ENCODE data around the gene RPS6KB2.

GRCh38 chr11:67436459-67437081 is 8.3 kb downstream of the RPS6KB2 start:
- TF ChIP-seq CTCF (optimal IDR thresholded peaks at IDR 0.05 in 1 of 3, IDR thresholded peaks at IDR 0.05 in 1 of 3, conservative IDR thresholded peaks at IDR 0.05 in 1 of 3; ENCODE audit: extremely low read depth in 1 of 3, insufficient read depth in 2 of 3, low read length in 3 of 3) (no peak), EZH2 (IDR thresholded peaks at IDR 0.05; ENCODE audit: low read length) (no peak)

Data from keratinocyte (primary cell).